ENCODE measurements around the gene ZIC4. TPM values are rescaled to one million over a fixed set of nuclear protein-coding genes. Genes with fewer than 3 reads are reported as not detected.

ZIC4 gene
- total and polyA plus RNA-seq, 11 donors, result not detected

DNA sequence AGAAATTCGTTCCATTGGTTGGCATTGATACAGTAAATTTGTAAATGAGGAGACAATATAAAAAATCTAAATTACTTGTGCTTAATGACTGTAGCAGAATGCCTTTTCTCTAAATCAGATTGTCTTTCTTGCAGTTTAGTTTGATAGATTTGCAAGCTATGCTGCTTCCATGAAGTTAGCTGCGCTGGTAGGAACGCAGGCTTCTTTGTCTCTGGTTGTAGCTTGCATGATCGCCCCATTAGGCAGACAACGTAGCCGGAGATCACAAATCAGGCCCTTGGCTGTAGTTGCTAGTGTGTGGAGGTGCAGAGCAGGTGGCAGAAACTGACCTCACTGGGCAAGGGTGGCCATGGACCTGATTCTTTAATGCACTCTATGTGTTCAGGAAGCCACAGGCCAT is 8.9 kb upstream of the ZIC4 start:
- WGBS, 4 donors, result 5 to 9% (median 8%) methylated on average over 6 of the region's 6 CpGs
- Histone ChIP-seq H3K4me3 (no peak overlapping the region), H3K4me1 (peaks cover 4 to 44% (median 24%) of the 10 kb centered on the region in 12 donors), H3K36me3 (no peaks in the 10 kb centered on the region), H3K27ac (no peak overlapping the region), H3K27me3 (peaks cover 64 to 99% (median 91%) of the 10 kb centered on the region in 9 donors), H3K9me3 (peaks cover 0 to 7% (median 0%) of the 10 kb centered on the region in 12 donors)
- intact Hi-C loops (cut with DNase I), result loop anchor here in 1 of 10 donors (10.0 kb wide), 1 partner anchor 50 kb away; no protein-coding TSS in a partner anchor
- ATAC-seq (no peak), DNase-seq (no peak)
- TF ChIP-seq POLR2A (IDR thresholded peaks at IDR 0.05), result no peak
- TF ChIP-seq, protein P1, sequence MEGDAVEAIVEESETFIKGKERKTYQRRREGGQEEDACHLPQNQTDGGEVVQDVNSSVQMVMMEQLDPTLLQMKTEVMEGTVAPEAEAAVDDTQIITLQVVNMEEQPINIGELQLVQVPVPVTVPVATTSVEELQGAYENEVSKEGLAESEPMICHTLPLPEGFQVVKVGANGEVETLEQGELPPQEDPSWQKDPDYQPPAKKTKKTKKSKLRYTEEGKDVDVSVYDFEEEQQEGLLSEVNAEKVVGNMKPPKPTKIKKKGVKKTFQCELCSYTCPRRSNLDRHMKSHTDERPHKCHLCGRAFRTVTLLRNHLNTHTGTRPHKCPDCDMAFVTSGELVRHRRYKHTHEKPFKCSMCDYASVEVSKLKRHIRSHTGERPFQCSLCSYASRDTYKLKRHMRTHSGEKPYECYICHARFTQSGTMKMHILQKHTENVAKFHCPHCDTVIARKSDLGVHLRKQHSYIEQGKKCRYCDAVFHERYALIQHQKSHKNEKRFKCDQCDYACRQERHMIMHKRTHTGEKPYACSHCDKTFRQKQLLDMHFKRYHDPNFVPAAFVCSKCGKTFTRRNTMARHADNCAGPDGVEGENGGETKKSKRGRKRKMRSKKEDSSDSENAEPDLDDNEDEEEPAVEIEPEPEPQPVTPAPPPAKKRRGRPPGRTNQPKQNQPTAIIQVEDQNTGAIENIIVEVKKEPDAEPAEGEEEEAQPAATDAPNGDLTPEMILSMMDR (IDR thresholded peaks at IDR 0.05), result no peak

DNA sequence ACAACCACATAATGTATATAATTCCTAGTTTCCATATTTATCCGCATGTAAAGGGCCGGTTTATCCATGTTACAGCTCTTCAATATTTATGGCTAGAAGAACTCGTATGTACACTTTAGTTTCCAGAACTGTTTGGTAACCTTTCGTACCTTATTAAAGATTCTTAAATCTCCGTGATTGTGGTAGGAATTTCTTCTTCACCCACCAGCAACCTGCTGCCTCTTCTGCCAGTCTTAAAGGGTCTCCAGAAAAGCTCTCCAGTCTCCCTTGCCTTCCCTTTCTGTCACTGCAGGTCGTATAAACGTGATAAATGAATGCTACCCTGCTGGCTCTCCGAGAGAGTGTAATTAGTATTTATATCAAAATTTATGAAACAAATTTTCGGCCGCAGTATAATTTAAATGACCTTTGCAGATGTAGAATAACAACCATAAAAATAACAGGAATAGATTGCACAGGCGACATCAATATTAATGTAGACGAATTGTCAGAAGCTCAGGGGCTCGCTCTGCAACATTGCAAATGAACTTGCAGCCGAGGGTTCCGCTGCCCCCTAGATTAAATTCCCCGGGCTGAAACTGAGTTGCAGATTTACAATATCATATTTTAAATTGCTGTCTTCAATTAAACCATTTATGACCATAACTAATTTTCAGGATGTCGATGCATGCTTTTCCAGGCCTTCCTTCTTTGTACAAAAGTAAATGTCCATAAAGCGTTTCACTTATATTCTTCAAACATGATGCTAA is 8.2 kb upstream of the ZIC4 start:
- Histone ChIP-seq H3K4me1 (peaks cover 4 to 47% (median 25%) of the 10 kb centered on the region in 12 donors), H3K27ac (no peak overlapping the region), H3K36me3 (no peaks in the 10 kb centered on the region), H3K9me3 (peaks cover 0 to 7% (median 0%) of the 10 kb centered on the region in 12 donors), H3K27me3 (peaks cover 64 to 99% (median 91%) of the 10 kb centered on the region in 9 donors), H3K4me3 (no peak overlapping the region)
- WGBS, 4 donors, result 10 to 16% (median 14%) methylated on average over 18 of the region's 18 CpGs
- intact Hi-C loops (cut with DNase I), result loop anchor here in 1 of 10 donors (10.0 kb wide), 1 partner anchor 50 kb away; no protein-coding TSS in a partner anchor
- no peak for ATAC-seq
- DNase-seq, result no peak
- TF ChIP-seq POLR2A (IDR thresholded peaks at IDR 0.05), result no peak
- TF ChIP-seq, protein P1 (IDR thresholded peaks at IDR 0.05), result no peak

DNA sequence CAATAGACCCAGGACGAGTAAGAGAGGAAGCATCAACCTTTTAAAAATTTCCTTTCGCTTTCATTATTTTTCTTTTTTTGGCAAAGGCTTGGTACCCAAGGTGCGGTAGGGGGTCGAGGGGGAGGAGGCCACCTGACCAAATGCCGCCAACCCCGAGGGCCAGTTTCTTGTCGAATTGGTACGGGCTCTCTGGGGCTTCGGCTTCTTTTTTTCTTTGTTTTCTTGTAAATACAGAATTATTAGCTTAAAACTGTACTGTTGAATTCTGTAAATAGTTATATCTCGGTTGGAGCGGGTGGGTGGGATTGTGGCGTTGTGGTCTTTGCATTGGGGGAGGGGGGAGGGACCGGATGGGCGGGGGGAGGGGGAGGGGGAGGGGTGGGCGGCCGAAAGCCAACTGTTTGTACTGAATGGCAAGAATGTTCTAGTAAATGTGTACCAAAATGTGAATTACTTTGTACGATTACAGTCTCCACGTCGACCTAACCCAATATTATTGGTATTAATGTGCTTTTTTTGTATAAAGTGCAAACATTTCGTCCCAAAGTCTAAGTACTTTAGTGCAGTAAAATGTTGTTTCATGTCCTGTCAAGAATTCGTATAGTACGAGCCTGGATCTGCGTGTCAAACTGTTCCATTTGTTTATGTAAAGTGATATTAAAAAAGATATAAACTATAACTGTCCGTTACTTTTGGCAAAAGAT is 7.5 kb upstream of the ZIC4 start:
- 5 to 8% (median 8%) methylated on average over 24 of the region's 24 CpGs for WGBS, 4 donors
- Histone ChIP-seq H3K9me3 (peaks cover 0 to 7% (median 0%) of the 10 kb centered on the region in 12 donors), H3K4me3 (peak overlapping the region in 6 of 12 donors; percentile 3 to 34 (median 28)), H3K36me3 (no peaks in the 10 kb centered on the region), H3K27ac (no peak overlapping the region), H3K4me1 (peaks cover 0 to 47% (median 20%) of the 10 kb centered on the region in 12 donors), H3K27me3 (peaks cover 67 to 99% (median 91%) of the 10 kb centered on the region in 9 donors)
- intact Hi-C loops (cut with DNase I), result loop anchor here in 1 of 10 donors (10.0 kb wide), 1 partner anchor 49 kb away; no protein-coding TSS in a partner anchor
- TF ChIP-seq, protein P1 (IDR thresholded peaks at IDR 0.05), result no peak
- no peak for TF ChIP-seq POLR2A (IDR thresholded peaks at IDR 0.05)
- no peak for ATAC-seq
- DNase-seq, result no peak

All from heart left ventricle (tissue), 16 donors.